Measurements from ENCODE around the gene HAAO. TPM values are rescaled to one million over a fixed set of nuclear protein-coding genes. Genes with fewer than 3 reads are reported as not detected.
A peak's percentile ranks its signal among the peaks of the same experiment; 100 is the strongest.

The HAAO gene
- total RNA-seq, 8 experiments from 2014 or later: 0.41 to 2.2 (median 1.5) TPM; not detected in 1

DNA sequence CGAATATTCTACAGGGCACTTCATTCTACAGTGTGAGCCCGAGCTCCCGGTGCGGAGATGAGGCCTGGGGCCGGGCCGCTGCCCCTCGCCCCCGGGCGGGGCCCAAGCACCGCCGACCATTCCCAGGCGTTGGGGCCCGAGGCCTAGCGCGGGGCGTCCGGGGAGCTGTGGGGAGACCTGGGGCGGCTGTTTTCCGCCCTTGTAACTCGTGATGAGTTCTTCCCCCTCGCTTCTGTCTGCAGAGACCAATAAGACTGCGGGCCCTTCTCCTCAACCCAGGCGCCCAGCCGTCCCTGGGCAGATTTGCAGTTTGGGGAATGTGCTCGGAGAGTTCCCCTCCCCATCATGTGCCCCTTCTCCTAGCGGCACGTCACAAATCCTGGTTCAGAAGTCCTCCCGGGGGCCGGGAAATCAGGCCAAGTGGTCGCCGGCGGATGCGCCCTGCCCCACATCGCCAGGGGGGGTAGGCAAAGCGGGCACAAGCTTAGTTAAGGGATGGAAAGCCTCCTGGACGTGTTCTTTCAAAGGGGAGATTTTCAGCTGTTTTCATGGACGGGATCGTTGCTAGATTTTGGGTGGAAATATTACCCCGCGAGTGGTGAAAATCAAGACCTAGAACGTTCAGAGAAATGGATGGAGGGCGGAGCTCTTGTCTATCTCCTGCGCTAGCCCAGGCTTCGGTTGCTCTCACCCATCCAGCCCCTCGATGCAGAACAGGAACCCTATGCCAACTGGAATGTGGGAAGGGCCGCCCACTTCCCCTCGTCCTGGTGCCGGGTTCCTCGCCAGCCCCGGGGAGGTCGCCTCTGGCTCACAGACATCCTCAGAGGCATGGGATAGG lies 18.8 kb upstream of the HAAO start:
- Histone ChIP-seq H3K27ac (peak overlapping the region; percentile 59 to 100), H3K4me1 (replicated peaks in 1 of 2) (peaks cover 6% of the 10 kb centered on the region in 2 donors), H3K4me3 (peak overlapping the region; percentile 30 to 94 (median 73))
- WGBS, 10 experiments: 0 to 58% (median 33%) methylated on average over 2 to 19 of the region's 51 CpGs; no CpG with 5 or more reads in 1 of the 10 experiments
- ATAC-seq (replicated peaks in 6 of 8): peak in 1 of 8 experiments; percentile 2
- in situ Hi-C loops (cut with MboI; ENCODE audit: low pct_unique_long_range_greater_than_20kb in 2 of 9, low sequenced_read_pairs in 9 of 9, unreplicated experiment in 9 of 9): no loop called here

GRCh38 chr2:42810121-42810970 lies 18.0 kb upstream of the HAAO start:
- Histone ChIP-seq H3K4me3 (peak overlapping the region; percentile 50 to 94 (median 73)), H3K27ac (peak overlapping the region; percentile 98 to 100), H3K4me1 (replicated peaks in 1 of 2) (peaks cover 6% of the 10 kb centered on the region in 2 donors)
- WGBS, 10 experiments: 0 to 3% (median 0%) methylated on average over 1 to 11 of the region's 83 CpGs; no CpG with 5 or more reads in 5 of the 10 experiments
- peak; percentile 76 to 89 (median 84) for ATAC-seq (replicated peaks in 6 of 8)
- in situ Hi-C loops (cut with MboI; ENCODE audit: low pct_unique_long_range_greater_than_20kb in 2 of 9, low sequenced_read_pairs in 9 of 9, unreplicated experiment in 9 of 9): no loop called here

DNA sequence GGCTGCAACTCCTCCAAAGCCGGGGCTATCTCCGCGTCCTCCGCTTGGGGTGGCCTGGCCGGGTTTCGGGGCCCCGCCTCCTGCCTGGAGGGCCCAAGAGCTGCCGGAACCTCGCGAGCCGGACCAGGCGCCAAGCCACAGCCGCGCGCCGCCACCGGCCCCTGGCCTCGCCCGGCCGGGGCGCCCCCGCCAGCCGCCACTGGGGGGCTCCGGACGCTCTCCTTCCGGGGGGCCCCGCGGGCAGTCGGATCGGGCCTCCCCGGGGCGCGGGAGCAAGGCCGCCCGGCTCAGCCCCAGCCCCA lies 17.4 kb upstream of the HAAO start:
- in situ Hi-C loops (cut with MboI; ENCODE audit: low pct_unique_long_range_greater_than_20kb in 2 of 9, low sequenced_read_pairs in 9 of 9, unreplicated experiment in 9 of 9): no loop called here
- 0 to 5% (median 0%) methylated on average over 1 to 8 of the region's 35 CpGs; no CpG with 5 or more reads in 7 of the 10 experiments for WGBS, 10 experiments
- peak in 3 of 8 experiments; percentile 53 to 60 (median 58) for ATAC-seq (replicated peaks in 6 of 8)
- peak overlapping the region; percentile 98 to 100 for H3K27ac ChIP-seq
- peak overlapping the region; percentile 50 to 94 (median 73) for H3K4me3 ChIP-seq
- H3K4me1 ChIP-seq (replicated peaks in 1 of 2): peaks cover 6% of the 10 kb centered on the region in 2 donors

GRCh38 chr2:42809131-42809818 lies 16.9 kb upstream of the HAAO start:
- H3K4me3 ChIP-seq: peak overlapping the region; percentile 50 to 94 (median 73)
- WGBS, 10 experiments: 0 to 55% (median 37%) methylated on average over 1 to 9 of the region's 10 CpGs; no CpG with 5 or more reads in 1 of the 10 experiments
- no peak for ATAC-seq (replicated peaks in 6 of 8)
- in situ Hi-C loops (cut with MboI; ENCODE audit: low pct_unique_long_range_greater_than_20kb in 2 of 9, low sequenced_read_pairs in 9 of 9, unreplicated experiment in 9 of 9): no loop called here
- peak overlapping the region; percentile 98 to 100 for H3K27ac ChIP-seq
- peaks cover 6% of the 10 kb centered on the region in 2 donors for H3K4me1 ChIP-seq (replicated peaks in 1 of 2)

DNA sequence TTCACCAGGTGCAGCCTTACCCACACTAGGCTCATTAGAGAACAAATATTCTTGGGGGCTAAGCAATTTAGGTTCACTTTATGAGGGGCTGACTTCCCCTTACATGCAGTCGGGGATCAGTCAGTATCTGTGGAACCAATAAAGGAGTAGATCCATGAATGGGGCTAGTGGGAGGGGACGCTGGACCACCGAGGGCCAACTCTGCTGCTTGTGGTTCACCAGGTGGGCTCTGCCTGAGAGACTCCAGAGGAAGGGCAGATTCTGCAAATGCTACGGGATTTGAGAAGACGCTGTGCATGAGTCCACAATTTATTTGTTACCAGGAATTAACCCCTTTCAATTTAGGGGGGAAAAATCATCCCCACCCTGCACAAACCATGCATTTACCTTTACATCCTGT lies 15.9 kb upstream of the HAAO start:
- in situ Hi-C loops (cut with MboI; ENCODE audit: low pct_unique_long_range_greater_than_20kb in 2 of 9, low sequenced_read_pairs in 9 of 9, unreplicated experiment in 9 of 9): no loop called here
- 80 to 100% (median 91%) methylated on average over 1 to 3 of the region's 5 CpGs; no CpG with 5 or more reads in 4 of the 10 experiments for WGBS, 10 experiments

DNA sequence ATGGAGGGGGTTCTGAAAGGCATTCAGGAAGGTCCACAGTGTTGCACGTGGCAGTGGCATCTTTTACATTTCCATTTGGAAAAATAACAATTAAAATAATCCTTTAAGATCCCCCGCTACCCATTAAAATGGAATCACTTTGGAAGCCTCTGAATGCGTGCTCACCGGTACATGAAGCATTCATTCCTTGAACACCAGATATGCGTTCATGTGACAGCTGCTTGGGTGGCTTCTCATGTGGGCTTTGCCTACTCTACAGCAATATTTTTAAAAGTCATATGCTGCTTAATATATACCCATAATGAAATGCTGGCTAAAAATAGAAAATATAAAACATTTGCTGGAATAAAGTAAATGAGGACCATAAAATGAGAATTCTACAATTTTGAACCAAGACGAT lies 14.4 kb upstream of the HAAO start:
- 62 to 100% (median 80%) methylated on average over 2 to 6 of the region's 6 CpGs; no CpG with 5 or more reads in 1 of the 10 experiments for WGBS, 10 experiments
- Histone ChIP-seq H3K27ac (no peak overlapping the region), H3K4me1 (replicated peaks in 1 of 2) (peaks cover 6% of the 10 kb centered on the region in 2 donors), H3K4me3 (no peak overlapping the region)
- ATAC-seq (replicated peaks in 6 of 8): no peak
- in situ Hi-C loops (cut with MboI; ENCODE audit: low pct_unique_long_range_greater_than_20kb in 2 of 9, low sequenced_read_pairs in 9 of 9, unreplicated experiment in 9 of 9): no loop called here

More for the DNA sequence above, 15.9 kb upstream of the HAAO start:
- Histone ChIP-seq H3K4me3 (no peak overlapping the region), H3K27ac (no peak overlapping the region), H3K4me1 (replicated peaks in 1 of 2) (peaks cover 6% of the 10 kb centered on the region in 2 donors)
- ATAC-seq (replicated peaks in 6 of 8): no peak

- in situ Hi-C loops (cut with MboI; ENCODE audit: low pct_unique_long_range_greater_than_20kb in 2 of 9, low sequenced_read_pairs in 9 of 9, unreplicated experiment in 9 of 9): no loop called here
- peaks cover 0 to 6% of the 10 kb centered on the region in 2 donors for H3K4me1 ChIP-seq (replicated peaks in 1 of 2)
- WGBS, 10 experiments: 50 to 100% (median 89%) methylated on average over 1 to 4 of the region's 5 CpGs; no CpG with 5 or more reads in 3 of the 10 experiments
- H3K4me3 ChIP-seq: no peak overlapping the region
- no peak for ATAC-seq (replicated peaks in 6 of 8)
- H3K27ac ChIP-seq: no peak overlapping the region
These were observed 12.5 kb upstream of the HAAO start for GRCh38 chr2:42804891-42805290.

GRCh38 chr2:42804338-42804737 lies 12.0 kb upstream of the HAAO start:
- no peak overlapping the region for H3K27ac ChIP-seq
- peak in 2 of 8 experiments; percentile 11 to 56 for ATAC-seq (replicated peaks in 6 of 8)
- no peak overlapping the region for H3K4me3 ChIP-seq
- in situ Hi-C loops (cut with MboI; ENCODE audit: low pct_unique_long_range_greater_than_20kb in 2 of 9, low sequenced_read_pairs in 9 of 9, unreplicated experiment in 9 of 9): no loop called here
- H3K4me1 ChIP-seq (replicated peaks in 1 of 2): peaks cover 0 to 5% of the 10 kb centered on the region in 2 donors
- WGBS, 10 experiments: 19 to 100% (median 80%) methylated on average over 1 to 3 of the region's 3 CpGs; no CpG with 5 or more reads in 1 of the 10 experiments

DNA sequence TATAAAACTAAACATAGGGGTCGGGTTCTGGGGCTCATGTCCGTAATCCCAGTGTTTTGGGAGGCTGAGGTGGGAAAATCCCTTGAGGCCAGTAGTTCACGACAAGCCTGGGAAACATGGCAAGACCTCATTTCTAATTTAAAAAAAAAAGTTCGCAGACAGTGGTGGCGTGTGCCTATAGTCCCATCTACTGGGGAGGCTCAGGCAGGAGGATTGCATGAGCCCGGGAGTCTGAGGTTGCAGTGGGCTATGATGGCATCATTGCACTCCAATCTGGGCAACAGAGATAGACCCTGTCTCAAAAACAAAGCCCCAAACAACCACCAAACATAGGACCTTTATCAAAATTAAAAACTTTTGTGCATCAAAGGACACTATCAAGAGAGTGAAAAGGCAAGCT lies 9.8 kb upstream of the HAAO start:
- WGBS, 10 experiments: 33 to 100% (median 90%) methylated on average over 1 to 6 of the region's 6 CpGs; no CpG with 5 or more reads in 1 of the 10 experiments
- in situ Hi-C loops (cut with MboI; ENCODE audit: low pct_unique_long_range_greater_than_20kb in 2 of 9, low sequenced_read_pairs in 9 of 9, unreplicated experiment in 9 of 9): no loop called here
- ATAC-seq (replicated peaks in 6 of 8): no peak
- Histone ChIP-seq H3K27ac (no peak overlapping the region), H3K4me1 (replicated peaks in 1 of 2) (no peaks in the 10 kb centered on the region), H3K4me3 (no peak overlapping the region)

DNA sequence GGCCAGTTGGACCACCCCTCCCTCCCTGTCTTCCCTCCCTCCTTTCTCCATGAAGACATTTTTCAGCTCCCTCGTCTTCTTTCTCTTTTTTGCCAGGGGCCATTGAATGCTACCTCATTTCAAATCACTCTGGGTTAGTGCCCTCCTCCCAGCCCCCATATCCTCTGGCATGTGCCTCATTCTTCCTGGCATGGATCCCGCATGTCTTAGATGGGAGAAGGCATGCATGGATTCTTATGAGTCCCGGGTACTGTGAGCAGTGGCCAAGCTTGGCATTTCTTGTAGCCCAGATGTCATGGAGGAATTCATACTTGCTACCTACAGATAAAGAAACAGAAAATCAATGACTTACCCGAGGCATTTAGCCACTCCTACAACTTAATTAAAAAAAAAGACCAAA lies 9.0 kb upstream of the HAAO start:
- no peak overlapping the region for H3K27ac ChIP-seq
- ATAC-seq (replicated peaks in 6 of 8): peak in 3 of 8 experiments; percentile 32 to 80 (median 45)

GRCh38 chr2:42800981-42801380 lies 8.6 kb upstream of the HAAO start:
- Histone ChIP-seq H3K4me3 (no peak overlapping the region), H3K4me1 (replicated peaks in 1 of 2) (no peaks in the 10 kb centered on the region), H3K27ac (no peak overlapping the region)
- in situ Hi-C loops (cut with MboI; ENCODE audit: low pct_unique_long_range_greater_than_20kb in 2 of 9, low sequenced_read_pairs in 9 of 9, unreplicated experiment in 9 of 9): no loop called here
- ATAC-seq (replicated peaks in 6 of 8): peak in 3 of 8 experiments; percentile 53 to 77 (median 62)
- 0 to 100% (median 90%) methylated on average over 1 to 2 of the region's 2 CpGs; no CpG with 5 or more reads in 3 of the 10 experiments for WGBS, 10 experiments

More for the DNA sequence above, 9.0 kb upstream of the HAAO start:
- H3K4me1 ChIP-seq (replicated peaks in 1 of 2): no peaks in the 10 kb centered on the region
- WGBS, 10 experiments: 0 to 93% (median 59%) methylated on average over 1 to 3 of the region's 4 CpGs; no CpG with 5 or more reads in 2 of the 10 experiments
- in situ Hi-C loops (cut with MboI; ENCODE audit: low pct_unique_long_range_greater_than_20kb in 2 of 9, low sequenced_read_pairs in 9 of 9, unreplicated experiment in 9 of 9): no loop called here
- no peak overlapping the region for H3K4me3 ChIP-seq

- in situ Hi-C loops (cut with MboI; ENCODE audit: low pct_unique_long_range_greater_than_20kb in 2 of 9, low sequenced_read_pairs in 9 of 9, unreplicated experiment in 9 of 9): no loop called here
- no peak for ATAC-seq (replicated peaks in 6 of 8)
- Histone ChIP-seq H3K4me1 (replicated peaks in 1 of 2) (no peaks in the 10 kb centered on the region), H3K4me3 (no peak overlapping the region), H3K27ac (no peak overlapping the region)
- WGBS, 10 experiments: 60 to 100% (median 92%) methylated on average over 1 to 4 of the region's 4 CpGs; no CpG with 5 or more reads in 1 of the 10 experiments
These were observed 8.1 kb upstream of the HAAO start for GRCh38 chr2:42800461-42800962.

Measured in motor neuron (in vitro differentiated cells).